Measurements from ENCODE around the gene ALDOC. TPM values are rescaled to one million over a fixed set of nuclear protein-coding genes. Genes with fewer than 3 reads are reported as not detected.
A peak's percentile ranks its signal among the peaks of the same experiment; 100 is the strongest.

Gene ALDOC
- total RNA-seq, 1 donor from 2014 or later: 38.6 TPM

DNA sequence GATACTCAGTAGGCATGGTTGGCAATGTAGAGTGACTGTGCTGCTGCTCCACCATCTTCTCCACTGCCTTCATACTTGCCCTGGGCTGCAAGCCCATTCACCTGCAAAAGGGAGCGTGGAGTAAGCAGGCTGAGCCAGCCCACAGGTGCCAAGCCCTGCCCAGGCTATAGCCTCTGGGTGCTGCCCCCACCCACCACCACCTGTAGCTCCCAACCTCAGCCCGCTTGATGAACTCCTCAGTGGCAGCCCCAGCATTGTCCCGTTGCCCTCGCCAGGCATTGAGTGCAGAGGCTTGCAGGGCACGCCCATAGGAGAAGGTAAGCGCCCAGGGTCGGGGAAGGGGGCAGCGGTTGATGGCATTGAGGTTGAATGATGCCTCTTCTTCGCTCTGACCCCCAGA is 3.2 kb downstream of the ALDOC start:
- Histone ChIP-seq H3K4me2 (no peak overlapping the region), H3K9me3 (ENCODE audit: low read depth) (no peaks in the 10 kb centered on the region), H3K79me2 (ENCODE audit: low read depth) (peaks cover 22% of the 10 kb centered on the region), H3K27me3 (peaks cover 28% of the 10 kb centered on the region), H3K4me3 (no peak overlapping the region), H3K27ac (no peak overlapping the region), H4K20me1 (ENCODE audit: low read depth) (peaks cover 27% of the 10 kb centered on the region), H2AFZ (replicated peaks) (no peak overlapping the region), H3K9ac (no peak overlapping the region), H3F3A (ENCODE audit: low read depth) (peaks cover 28% of the 10 kb centered on the region), H3K36me3 (no peaks in the 10 kb centered on the region), H3K4me1 (peaks cover 7% of the 10 kb centered on the region)
- Mint-ChIP-seq H3K36me3 (peaks cover 6% of the 10 kb centered on the region), H3K27me3 (ENCODE audit: insufficient read depth, low read depth) (peaks cover 13% of the 10 kb centered on the region), H3K27ac (no peak overlapping the region), H3K9me3 (no peaks in the 10 kb centered on the region), H3K4me1 (peaks cover 32% of the 10 kb centered on the region), H3K4me3 (no peak overlapping the region)
- DNase-seq (ENCODE audit: low spot score): no peak
- TF ChIP-seq, protein P1, sequence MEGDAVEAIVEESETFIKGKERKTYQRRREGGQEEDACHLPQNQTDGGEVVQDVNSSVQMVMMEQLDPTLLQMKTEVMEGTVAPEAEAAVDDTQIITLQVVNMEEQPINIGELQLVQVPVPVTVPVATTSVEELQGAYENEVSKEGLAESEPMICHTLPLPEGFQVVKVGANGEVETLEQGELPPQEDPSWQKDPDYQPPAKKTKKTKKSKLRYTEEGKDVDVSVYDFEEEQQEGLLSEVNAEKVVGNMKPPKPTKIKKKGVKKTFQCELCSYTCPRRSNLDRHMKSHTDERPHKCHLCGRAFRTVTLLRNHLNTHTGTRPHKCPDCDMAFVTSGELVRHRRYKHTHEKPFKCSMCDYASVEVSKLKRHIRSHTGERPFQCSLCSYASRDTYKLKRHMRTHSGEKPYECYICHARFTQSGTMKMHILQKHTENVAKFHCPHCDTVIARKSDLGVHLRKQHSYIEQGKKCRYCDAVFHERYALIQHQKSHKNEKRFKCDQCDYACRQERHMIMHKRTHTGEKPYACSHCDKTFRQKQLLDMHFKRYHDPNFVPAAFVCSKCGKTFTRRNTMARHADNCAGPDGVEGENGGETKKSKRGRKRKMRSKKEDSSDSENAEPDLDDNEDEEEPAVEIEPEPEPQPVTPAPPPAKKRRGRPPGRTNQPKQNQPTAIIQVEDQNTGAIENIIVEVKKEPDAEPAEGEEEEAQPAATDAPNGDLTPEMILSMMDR (IDR thresholded peaks at IDR 0.05): no peak
- TF ChIP-seq EZH2phosphoT487 (IDR thresholded peaks at IDR 0.05) (no peak), EZH2 (IDR thresholded peaks at IDR 0.05) (no peak)

GRCh38 chr17:28573040-28573380 is 3.7 kb downstream of the ALDOC start:
- Histone ChIP-seq H4K20me1 (ENCODE audit: low read depth) (peaks cover 22% of the 10 kb centered on the region), H3K9ac (no peak overlapping the region), H3K79me2 (ENCODE audit: low read depth) (peaks cover 25% of the 10 kb centered on the region), H3K9me3 (ENCODE audit: low read depth) (no peaks in the 10 kb centered on the region), H3K4me3 (no peak overlapping the region), H2AFZ (replicated peaks) (no peak overlapping the region), H3F3A (ENCODE audit: low read depth) (peaks cover 25% of the 10 kb centered on the region), H3K27ac (no peak overlapping the region), H3K36me3 (no peaks in the 10 kb centered on the region), H3K27me3 (peaks cover 28% of the 10 kb centered on the region), H3K4me2 (no peak overlapping the region), H3K4me1 (peaks cover 7% of the 10 kb centered on the region)
- Mint-ChIP-seq H3K4me1 (peaks cover 32% of the 10 kb centered on the region), H3K36me3 (peaks cover 8% of the 10 kb centered on the region), H3K9me3 (no peaks in the 10 kb centered on the region), H3K27ac (no peak overlapping the region), H3K27me3 (ENCODE audit: insufficient read depth, low read depth) (peaks cover 13% of the 10 kb centered on the region), H3K4me3 (no peak overlapping the region)
- TF ChIP-seq, protein P1 (IDR thresholded peaks at IDR 0.05): no peak
- TF ChIP-seq EZH2 (IDR thresholded peaks at IDR 0.05) (no peak), EZH2phosphoT487 (IDR thresholded peaks at IDR 0.05) (no peak)
- DNase-seq (ENCODE audit: low spot score): no peak

DNA sequence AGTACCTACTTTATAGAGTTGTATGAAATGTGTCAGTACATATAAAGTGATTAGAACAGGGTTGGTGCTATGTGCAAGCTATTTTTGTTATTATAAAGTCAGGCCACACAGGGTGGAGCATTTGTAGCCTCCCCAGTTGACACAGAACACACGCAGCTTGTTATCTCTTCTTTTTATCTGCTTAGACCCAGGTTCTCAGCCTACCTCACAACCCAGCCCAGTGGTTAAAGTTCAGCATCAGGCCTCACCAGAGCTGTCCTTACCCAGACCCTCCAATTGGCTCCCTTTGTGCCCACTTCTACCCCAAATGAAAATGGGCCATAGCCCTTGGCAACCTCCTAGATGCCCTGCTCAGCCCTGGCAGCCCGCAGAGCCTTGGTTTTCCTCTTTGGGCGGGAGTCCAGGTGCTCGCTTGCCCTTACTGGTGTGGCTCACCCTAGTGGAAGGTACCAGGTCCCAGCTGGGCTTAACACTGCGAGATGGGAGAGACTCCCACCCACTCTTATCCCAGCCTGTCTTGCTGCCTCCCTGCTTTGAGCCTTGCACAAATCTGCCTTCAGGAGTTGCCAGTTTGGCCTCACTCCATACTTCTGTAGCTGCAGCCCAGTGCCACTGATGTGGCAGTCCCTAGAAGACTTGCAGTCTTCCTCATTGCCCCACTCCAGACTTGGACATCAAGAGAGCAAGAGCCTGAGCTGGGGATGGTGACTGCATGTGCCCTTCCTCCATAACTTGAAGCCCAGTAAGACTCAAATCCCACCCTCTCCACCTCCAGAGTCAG is 4.2 kb downstream of the ALDOC start:
- no peak overlapping the region for H3K4me3 ChIP-seq
- no peak for DNase-seq (ENCODE audit: low spot score)
- H3K36me3 ChIP-seq: no peaks in the 10 kb centered on the region
- TF ChIP-seq EZH2phosphoT487 (IDR thresholded peaks at IDR 0.05): no peak
- peaks cover 17% of the 10 kb centered on the region for H4K20me1 ChIP-seq (ENCODE audit: low read depth)
- Mint-ChIP-seq H3K27me3 (ENCODE audit: insufficient read depth, low read depth) (peaks cover 11% of the 10 kb centered on the region), H3K4me1 (peaks cover 31% of the 10 kb centered on the region), H3K9me3 (no peaks in the 10 kb centered on the region), H3K36me3 (peaks cover 6% of the 10 kb centered on the region), H3K4me3 (peak overlapping the region; percentile 97), H3K27ac (no peak overlapping the region)
- peaks cover 7% of the 10 kb centered on the region for H3K4me1 ChIP-seq
- H3K9me3 ChIP-seq (ENCODE audit: low read depth): no peaks in the 10 kb centered on the region
- no peak overlapping the region for H2AFZ ChIP-seq (replicated peaks)
- peaks cover 30% of the 10 kb centered on the region for H3K79me2 ChIP-seq (ENCODE audit: low read depth)
- peak overlapping the region; percentile 84 for H3K4me2 ChIP-seq
- H3K27ac ChIP-seq: no peak overlapping the region
- peaks cover 28% of the 10 kb centered on the region for H3K27me3 ChIP-seq
- H3K9ac ChIP-seq: no peak overlapping the region
- H3F3A ChIP-seq (ENCODE audit: low read depth): peaks cover 19% of the 10 kb centered on the region
